Measurements from ENCODE around the gene KANSL1. TPM values are rescaled to one million over a fixed set of nuclear protein-coding genes. Genes with fewer than 3 reads are reported as not detected.
"Not testable (repeated sequence)": the region's sequence is repeated elsewhere in the genome, so short reads cannot be mapped to it uniquely, and the experiment has no call there.

The KANSL1 gene
- polyA plus RNA-seq, 4 donors = 66.4 to 80.7 (median 69.0) TPM

- DNase-seq (ENCODE audit: low read depth in 4 of 4, low spot score in 3 of 4) = no peak
Observed at GRCh38 chr17:46027048-46027975, 165.9 kb downstream of the KANSL1 start.

DNA sequence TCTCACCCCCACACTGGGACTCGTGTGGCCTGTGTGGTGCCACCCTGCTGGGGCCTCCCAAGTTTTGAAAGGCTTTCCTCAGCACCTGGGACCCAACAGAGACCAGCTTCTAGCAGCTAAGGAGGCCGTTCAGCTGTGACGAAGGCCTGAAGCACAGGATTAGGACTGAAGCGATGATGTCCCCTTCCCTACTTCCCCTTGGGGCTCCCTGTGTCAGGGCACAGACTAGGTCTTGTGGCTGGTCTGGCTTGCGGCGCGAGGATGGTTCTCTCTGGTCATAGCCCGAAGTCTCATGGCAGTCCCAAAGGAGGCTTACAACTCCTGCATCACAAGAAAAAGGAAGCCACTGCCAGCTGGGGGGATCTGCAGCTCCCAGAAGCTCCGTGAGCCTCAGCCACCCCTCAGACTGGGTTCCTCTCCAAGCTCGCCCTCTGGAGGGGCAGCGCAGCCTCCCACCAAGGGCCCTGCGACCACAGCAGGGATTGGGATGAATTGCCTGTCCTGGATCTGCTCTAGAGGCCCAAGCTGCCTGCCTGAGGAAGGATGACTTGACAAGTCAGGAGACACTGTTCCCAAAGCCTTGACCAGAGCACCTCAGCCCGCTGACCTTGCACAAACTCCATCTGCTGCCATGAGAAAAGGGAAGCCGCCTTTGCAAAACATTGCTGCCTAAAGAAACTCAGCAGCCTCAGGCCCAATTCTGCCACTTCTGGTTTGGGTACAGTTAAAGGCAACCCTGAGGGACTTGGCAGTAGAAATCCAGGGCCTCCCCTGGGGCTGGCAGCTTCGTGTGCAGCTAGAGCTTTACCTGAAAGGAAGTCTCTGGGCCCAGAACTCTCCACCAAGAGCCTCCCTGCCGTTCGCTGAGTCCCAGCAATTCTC lies 166.8 kb downstream of the KANSL1 start:
- no peak for DNase-seq (ENCODE audit: low read depth in 4 of 4, low spot score in 3 of 4)

GRCh38 chr17:46025510-46026165 lies 167.6 kb downstream of the KANSL1 start:
- no peak for DNase-seq (ENCODE audit: low read depth in 4 of 4, low spot score in 3 of 4)

DNA sequence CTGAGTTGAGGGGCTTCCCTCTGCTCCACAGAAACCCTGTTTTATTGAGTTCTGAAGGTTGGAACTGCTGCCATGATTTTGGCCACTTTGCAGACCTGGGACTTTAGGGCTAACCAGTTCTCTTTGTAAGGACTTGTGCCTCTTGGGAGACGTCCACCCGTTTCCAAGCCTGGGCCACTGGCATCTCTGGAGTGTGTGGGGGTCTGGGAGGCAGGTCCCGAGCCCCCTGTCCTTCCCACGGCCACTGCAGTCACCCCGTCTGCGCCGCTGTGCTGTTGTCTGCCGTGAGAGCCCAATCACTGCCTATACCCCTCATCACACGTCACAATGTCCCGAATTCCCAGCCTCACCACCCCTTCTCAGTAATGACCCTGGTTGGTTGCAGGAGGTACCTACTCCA lies 168.2 kb downstream of the KANSL1 start:
- DNase-seq (ENCODE audit: low read depth in 4 of 4, low spot score in 3 of 4) = no peak

GRCh38 chr17:46024590-46024989 lies 168.6 kb downstream of the KANSL1 start:
- DNase-seq (ENCODE audit: low read depth in 4 of 4, low spot score in 3 of 4) = no peak

GRCh38 chr17:46023783-46024388 lies 169.3 kb downstream of the KANSL1 start:
- DNase-seq (ENCODE audit: low read depth in 4 of 4, low spot score in 3 of 4) = no peak

GRCh38 chr17:46023366-46023765 lies 169.9 kb downstream of the KANSL1 start:
- not testable (repeated sequence) for DNase-seq (ENCODE audit: low read depth in 4 of 4, low spot score in 3 of 4)

GRCh38 chr17:46020998-46021397 lies 172.2 kb downstream of the KANSL1 start:
- DNase-seq (ENCODE audit: low read depth in 4 of 4, low spot score in 3 of 4) = no peak

GRCh38 chr17:46020023-46020761 lies 173.0 kb downstream of the KANSL1 start:
- DNase-seq (ENCODE audit: low read depth in 4 of 4, low spot score in 3 of 4) = no peak

DNA sequence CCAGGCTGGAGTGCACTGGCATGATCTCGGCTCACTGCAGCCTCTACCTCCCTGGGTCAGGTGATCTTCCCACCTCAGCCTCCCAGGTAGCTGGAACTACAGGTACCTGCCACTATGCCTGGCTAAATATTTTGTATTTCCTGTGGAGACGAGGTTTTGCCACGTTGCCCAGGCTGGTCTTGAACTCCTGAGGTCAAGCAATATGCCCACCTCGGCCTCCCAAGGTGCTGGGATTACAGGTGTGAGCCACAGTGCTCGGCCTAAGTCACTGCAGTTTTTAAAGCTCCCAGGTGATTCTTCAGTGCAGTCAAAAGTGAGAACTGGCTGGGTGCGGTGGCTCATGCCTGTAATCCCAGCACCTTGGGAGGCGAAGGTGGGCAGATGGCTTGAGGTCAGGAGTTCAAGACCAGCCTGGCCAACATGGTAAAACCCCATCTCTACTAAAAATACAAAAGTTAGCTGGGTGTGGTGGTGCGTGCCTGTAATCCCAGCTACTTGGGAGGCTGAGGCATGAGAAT lies 173.8 kb downstream of the KANSL1 start:
- not testable (repeated sequence) for DNase-seq (ENCODE audit: low read depth in 4 of 4, low spot score in 3 of 4)

DNA sequence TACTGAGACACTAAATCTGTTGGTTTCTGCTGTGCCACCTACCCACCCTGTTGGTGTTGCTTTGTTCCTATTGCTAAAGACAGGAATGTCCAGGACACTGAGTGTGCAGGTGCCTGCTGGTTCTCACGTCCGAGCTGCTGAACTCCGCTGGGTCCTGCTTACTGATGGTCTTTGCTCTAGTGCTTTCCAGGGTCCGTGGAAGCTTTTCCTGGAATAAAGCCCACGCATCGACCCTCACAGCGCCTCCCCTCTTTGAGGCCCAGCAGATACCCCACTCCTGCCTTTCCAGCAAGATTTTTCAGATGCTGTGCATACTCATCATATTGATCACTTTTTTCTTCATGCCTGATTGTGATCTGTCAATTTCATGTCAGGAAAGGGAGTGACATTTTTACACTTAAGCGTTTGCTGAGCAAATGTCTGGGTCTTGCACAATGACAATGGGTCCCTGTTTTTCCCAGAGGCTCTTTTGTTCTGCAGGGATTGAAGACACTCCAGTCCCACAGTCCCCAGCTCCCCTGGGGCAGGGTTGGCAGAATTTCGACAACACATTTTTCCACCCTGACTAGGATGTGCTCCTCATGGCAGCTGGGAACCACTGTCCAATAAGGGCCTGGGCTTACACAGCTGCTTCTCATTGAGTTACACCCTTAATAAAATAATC lies 179.6 kb downstream of the KANSL1 start:
- no peak for DNase-seq (ENCODE audit: low read depth in 4 of 4, low spot score in 3 of 4)

DNA sequence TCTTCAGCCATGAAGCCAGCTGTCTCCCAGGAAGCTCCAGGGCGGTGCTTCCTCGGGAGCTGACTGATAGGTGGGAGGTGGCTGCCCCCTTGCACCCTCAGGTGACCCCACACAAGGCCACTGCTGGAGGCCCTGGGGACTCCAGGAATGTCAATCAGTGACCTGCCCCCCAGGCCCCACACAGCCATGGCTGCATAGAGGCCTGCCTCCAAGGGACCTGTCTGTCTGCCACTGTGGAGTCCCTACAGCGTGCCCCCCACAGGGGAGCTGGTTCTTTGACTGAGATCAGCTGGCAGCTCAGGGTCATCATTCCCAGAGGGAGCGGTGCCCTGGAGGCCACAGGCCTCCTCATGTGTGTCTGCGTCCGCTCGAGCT lies 180.1 kb downstream of the KANSL1 start:
- DNase-seq (ENCODE audit: low read depth in 4 of 4, low spot score in 3 of 4) = no peak

GRCh38 chr17:46012506-46013079 lies 180.6 kb downstream of the KANSL1 start:
- DNase-seq (ENCODE audit: low read depth in 4 of 4, low spot score in 3 of 4) = no peak

- no peak for DNase-seq (ENCODE audit: low read depth in 4 of 4, low spot score in 3 of 4)
Observed at GRCh38 chr17:46011711-46012505, 181.3 kb downstream of the KANSL1 start.

DNA sequence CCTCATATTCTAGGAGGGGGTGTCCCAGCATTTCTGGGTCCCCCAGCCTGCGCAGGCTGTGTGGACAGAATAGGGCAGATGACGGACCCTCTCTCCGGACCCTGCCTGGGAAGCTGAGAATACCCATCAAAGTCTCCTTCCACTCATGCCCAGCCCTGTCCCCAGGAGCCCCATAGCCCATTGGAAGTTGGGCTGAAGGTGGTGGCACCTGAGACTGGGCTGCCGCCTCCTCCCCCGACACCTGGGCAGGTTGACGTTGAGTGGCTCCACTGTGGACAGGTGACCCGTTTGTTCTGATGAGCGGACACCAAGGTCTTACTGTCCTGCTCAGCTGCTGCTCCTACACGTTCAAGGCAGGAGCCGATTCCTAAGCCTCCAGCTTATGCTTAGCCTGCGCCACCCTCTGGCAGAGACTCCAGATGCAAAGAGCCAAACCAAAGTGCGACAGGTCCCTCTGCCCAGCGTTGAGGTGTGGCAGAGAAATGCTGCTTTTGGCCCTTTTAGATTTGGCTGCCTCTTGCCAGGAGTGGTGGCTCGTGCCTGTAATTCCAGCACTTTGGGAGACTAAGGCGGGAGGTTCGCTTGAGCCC lies 182.5 kb downstream of the KANSL1 start:
- no peak for DNase-seq (ENCODE audit: low read depth in 4 of 4, low spot score in 3 of 4)

GRCh38 chr17:46009681-46010596 lies 183.3 kb downstream of the KANSL1 start:
- DNase-seq (ENCODE audit: low read depth in 4 of 4, low spot score in 3 of 4) = no peak

Measured in right renal pelvis (tissue), 4 donors.